H9 (cell line): ENCODE data around the gene TTC24. TPM values are rescaled to one million over a fixed set of nuclear protein-coding genes. Genes with fewer than 3 reads are reported as not detected.

Experiments
- DNase-seq: peaks from one replicate; pipeline ENCODE4 v3.0.0-alpha.2; 2017
- H2AFZ ChIP-seq: one replicate; pipeline ENCODE4 v1.6.1; 2013; ENCODE audit warnings: mild to moderate bottlenecking, low read length, control low read depth, moderate library complexity
- H2AK5ac ChIP-seq: 2 replicates; pipeline ENCODE4 v1.6.1; 2013; ENCODE audit warnings: low read length, control low read depth, mixed read lengths; ENCODE audit not compliant: insufficient read length
- H2BK120ac ChIP-seq: one replicate; pipeline ENCODE4 v1.6.1; 2013; ENCODE audit warnings: low read depth, mild to moderate bottlenecking, low read length, control low read depth, inconsistent platforms; ENCODE audit not compliant: poor library complexity, severe bottlenecking
- H2BK12ac ChIP-seq: 2 replicates; pipeline ENCODE4 v1.6.1; 2013; ENCODE audit warnings: low read length, control low read depth, mixed read lengths, low read depth; ENCODE audit not compliant: insufficient read length
- H2BK15ac ChIP-seq: 2 replicates; pipeline ENCODE4 v1.6.1; 2013; ENCODE audit warnings: low read depth, low read length, control low read depth
- H2BK20ac ChIP-seq: one replicate; pipeline ENCODE4 v1.6.1; 2013; ENCODE audit warnings: low read depth, mild to moderate bottlenecking, low read length, control low read depth, inconsistent platforms; ENCODE audit not compliant: poor library complexity, severe bottlenecking
- H2BK5ac ChIP-seq: 2 replicates; pipeline ENCODE4 v1.6.1; 2013; ENCODE audit warnings: low read length, control low read depth, mixed read lengths; ENCODE audit not compliant: insufficient read length
- H3K14ac ChIP-seq: 2 replicates; pipeline ENCODE4 v1.6.1; 2013; ENCODE audit warnings: low read length, control low read depth; ENCODE audit not compliant: insufficient read depth
- H3K18ac ChIP-seq: 2 replicates; pipeline ENCODE4 v1.6.1; 2013; ENCODE audit warnings: low read depth, mild to moderate bottlenecking, mixed read lengths, low read length, control low read depth; ENCODE audit not compliant: insufficient read length
- H3K23ac ChIP-seq: 2 replicates; pipeline ENCODE4 v1.6.1; 2013; ENCODE audit warnings: low read length, control low read depth, mixed read lengths, low read depth; ENCODE audit not compliant: insufficient read length
- H3K23me2 ChIP-seq: 2 replicates; pipeline ENCODE4 v1.6.1; 2013; ENCODE audit warnings: low read depth, mild to moderate bottlenecking, mixed read lengths, low read length, control low read depth; ENCODE audit not compliant: insufficient read length, poor library complexity, severe bottlenecking
- H3K27ac ChIP-seq: 2 replicates; pipeline ENCODE4 v1.5.1; 2013; ENCODE audit warnings: low read length, control low read depth, mixed read lengths, low read depth; ENCODE audit not compliant: insufficient read length
- H3K27me3 ChIP-seq: 2 replicates; pipeline ENCODE4 v1.6.1; 2013; ENCODE audit warnings: low read length, control low read depth, inconsistent platforms; ENCODE audit not compliant: insufficient read depth
- H3K4ac ChIP-seq: 2 replicates; pipeline ENCODE4 v1.6.1; 2013; ENCODE audit warnings: low read depth, mild to moderate bottlenecking, control low read depth, inconsistent platforms, low read length, moderate library complexity
- H3K4me1 ChIP-seq: 2 replicates; pipeline ENCODE4 v1.6.1; 2013; ENCODE audit warnings: low read length, control low read depth, inconsistent platforms; ENCODE audit not compliant: insufficient read depth
- H3K4me2 ChIP-seq: 2 replicates; pipeline ENCODE4 v1.6.1; 2013; ENCODE audit warnings: low read length, control low read depth, mixed read lengths; ENCODE audit not compliant: insufficient read length, insufficient read depth
- H3K56ac ChIP-seq: 2 replicates; pipeline ENCODE4 v1.6.1; 2013; ENCODE audit warnings: low read depth, mild to moderate bottlenecking, mixed read lengths, low read length, control low read depth; ENCODE audit not compliant: insufficient read length
- H3K79me1 ChIP-seq: 2 replicates; pipeline ENCODE4 v1.6.1; 2013; ENCODE audit warnings: low read depth, mild to moderate bottlenecking, moderate library complexity, low read length, control low read depth, inconsistent platforms; ENCODE audit not compliant: insufficient read depth, poor library complexity, severe bottlenecking
- H3K79me2 ChIP-seq: 2 replicates; pipeline ENCODE4 v1.6.1; 2013; ENCODE audit warnings: low read length, control low read depth, inconsistent platforms; ENCODE audit not compliant: insufficient read depth
- H3K9ac ChIP-seq: 2 replicates; pipeline ENCODE4 v1.6.1; 2013; ENCODE audit warnings: low read length, control low read depth, mixed read lengths; ENCODE audit not compliant: insufficient read length; ENCODE audit errors: extremely low read depth
- H3K9me3 ChIP-seq: one replicate; pipeline ENCODE4 v1.6.1; 2013; ENCODE audit warnings: low read depth, low read length, inconsistent platforms; ENCODE audit not compliant: control insufficient read depth
- H3T11ph ChIP-seq: one replicate; pipeline ENCODE4 v1.6.1; 2013; ENCODE audit warnings: mild to moderate bottlenecking, low read length, control low read depth, inconsistent platforms
- H4K20me1 ChIP-seq: one replicate; pipeline ENCODE4 v1.6.1; 2013; ENCODE audit not compliant: control insufficient read depth, insufficient read length, insufficient read depth
- H4K5ac ChIP-seq: 2 replicates; pipeline ENCODE4 v1.6.1; 2013; ENCODE audit warnings: low read depth, mild to moderate bottlenecking, mixed read lengths, low read length, control low read depth; ENCODE audit not compliant: insufficient read length
- H4K8ac ChIP-seq: replicated peaks from 2 replicates; pipeline ENCODE4 v1.6.1; 2013; ENCODE audit warnings: low read length, control low read depth, mixed read lengths, low read depth; ENCODE audit not compliant: insufficient read length
- H4K91ac ChIP-seq: 2 replicates; pipeline ENCODE4 v1.6.1; 2013; ENCODE audit warnings: low read depth, mild to moderate bottlenecking, moderate library complexity, mixed read lengths, low read length, control low read depth; ENCODE audit not compliant: insufficient read length
- H3K27ac Mint-ChIP-seq, 3 experiments: 2 replicates in 2 of 3; 3 replicates in 1 of 3; pipeline ENCODE4 v1.8.0; 2020 to 2021; ENCODE audit warnings: mixed read lengths in 3 of 3, mild to moderate bottlenecking in 1 of 3, moderate library complexity in 1 of 3
- H3K27me3 Mint-ChIP-seq: 2 replicates; pipeline ENCODE4 v1.8.0; 2021; ENCODE audit warnings: low read depth, mild to moderate bottlenecking, moderate library complexity, mixed read lengths
- H3K36me3 Mint-ChIP-seq, 3 experiments: 2 replicates in 2 of 3; 3 replicates in 1 of 3; pipeline ENCODE4 v1.8.0; 2020 to 2021; ENCODE audit warnings: low read depth in 3 of 3, mixed read lengths in 3 of 3; ENCODE audit not compliant: insufficient read depth in 1 of 3
- H3K4me1 Mint-ChIP-seq, 2 experiments: 2 replicates each; pipeline ENCODE4 v1.8.0; 2020; ENCODE audit warnings: mixed read lengths in 2 of 2
- H3K4me3 Mint-ChIP-seq, 2 experiments: 2 replicates in 1 of 2; 3 replicates in 1 of 2; pipeline ENCODE4 v1.8.0; 2020 to 2021; ENCODE audit warnings: mild to moderate bottlenecking in 2 of 2, mixed read lengths in 2 of 2, moderate library complexity in 1 of 2
- H3K9me3 Mint-ChIP-seq, 2 experiments: 2 replicates in 1 of 2; 3 replicates in 1 of 2; pipeline ENCODE4 v1.8.0; 2020; ENCODE audit warnings: mild to moderate bottlenecking in 2 of 2, mixed read lengths in 2 of 2, moderate library complexity in 1 of 2
- CTCF ChIP-seq: fragments of 200-600 bp; sonication (generic); conservative IDR thresholded peaks from 3 replicates; pipeline ENCODE4 v1.8.0; 2021; ENCODE audit warnings: antibody characterized with exemption, mild to moderate bottlenecking
- WGBS: extraction: QIAGEN DNeasy Blood & Tissue Kit; methylation state at CpG from one replicate; pipeline ENCODE4 v1.1.7; 2013; ENCODE audit warnings: missing lambda C conversion rate, low lambda C conversion rate, mixed read lengths; ENCODE audit not compliant: insufficient read length; ENCODE audit errors: extremely low coverage; 5-methylcytosine and 5-hydroxymethylcytosine counted together
- total RNA-seq: library from RNA; stranded (reverse); gene quantifications from 2 replicates; pipeline ENCODE4 v1.2.1, GENCODE V29; 2021

TTC24 gene
- total RNA-seq, 1 experiment from 2014 or later = 0.26 TPM

GRCh38 chr1:156623946-156624813 is 44.7 kb downstream of the TTC24 start:
- no peaks in the 10 kb centered on the region for H3K36me3 Mint-ChIP-seq

More at GRCh38 chr1:156623946-156624813, 44.7 kb downstream of the TTC24 start:
- no peak overlapping the region for H4K8ac ChIP-seq
- H4K91ac ChIP-seq = no peak overlapping the region
- Mint-ChIP-seq H3K27me3 (peaks cover 94% of the 10 kb centered on the region), H3K4me1 (peaks cover 10 to 12% of the 10 kb centered on the region in 2 experiments), H3K4me3 (peak overlapping the region; percentile 61 to 82), H3K9me3 (no peaks in the 10 kb centered on the region; a peak in 1 of 5 replicates), H3K27ac (no peak overlapping the region; a peak in 1 of 7 replicates)
- H3K4me2 ChIP-seq = peak overlapping the region; percentile 56
- no peaks in the 10 kb centered on the region for H3K79me2 ChIP-seq
- no peak overlapping the region for H3T11ph ChIP-seq
- H4K5ac ChIP-seq = no peak overlapping the region
- no peak overlapping the region for H2AK5ac ChIP-seq
- no peak overlapping the region for H2BK20ac ChIP-seq
- H3K9ac ChIP-seq = no peak overlapping the region
- peak; percentile 61 for TF ChIP-seq CTCF
- no peak overlapping the region for H3K18ac ChIP-seq
- H3K9me3 ChIP-seq = no peaks in the 10 kb centered on the region
- peak; percentile 86 for DNase-seq
- H3K23ac ChIP-seq = no peak overlapping the region
- H3K56ac ChIP-seq = no peak overlapping the region
- H3K27ac ChIP-seq = no peak overlapping the region
- peak overlapping the region; percentile 54; the same call in 1 of the 2 replicates for H3K14ac ChIP-seq
- H3K27me3 ChIP-seq = peaks cover 27% of the 10 kb centered on the region
- no peak overlapping the region for H2BK5ac ChIP-seq
- H3K4ac ChIP-seq = no peak overlapping the region
- no peak overlapping the region for H2AFZ ChIP-seq
- no peaks in the 10 kb centered on the region for H3K4me1 ChIP-seq
- peaks cover 19% of the 10 kb centered on the region for H3K23me2 ChIP-seq
- no peaks in the 10 kb centered on the region for H3K79me1 ChIP-seq
- WGBS = no CpG with 5 or more reads among the region's 87 CpGs
- no peaks in the 10 kb centered on the region for H4K20me1 ChIP-seq
- H2BK120ac ChIP-seq = no peak overlapping the region
- no peak overlapping the region for H2BK12ac ChIP-seq
- no peak overlapping the region for H2BK15ac ChIP-seq
